GM21515 (cell line): ENCODE measurements around the gene ACSL4.

ENCODE experiments used
- ATAC-seq: cut with Tn5 transposase; IDR thresholded peaks from one replicate; pipeline ENCODE4 v1.9.1; 2021; ENCODE audit not compliant: unreplicated experiment

Gene ACSL4

DNA sequence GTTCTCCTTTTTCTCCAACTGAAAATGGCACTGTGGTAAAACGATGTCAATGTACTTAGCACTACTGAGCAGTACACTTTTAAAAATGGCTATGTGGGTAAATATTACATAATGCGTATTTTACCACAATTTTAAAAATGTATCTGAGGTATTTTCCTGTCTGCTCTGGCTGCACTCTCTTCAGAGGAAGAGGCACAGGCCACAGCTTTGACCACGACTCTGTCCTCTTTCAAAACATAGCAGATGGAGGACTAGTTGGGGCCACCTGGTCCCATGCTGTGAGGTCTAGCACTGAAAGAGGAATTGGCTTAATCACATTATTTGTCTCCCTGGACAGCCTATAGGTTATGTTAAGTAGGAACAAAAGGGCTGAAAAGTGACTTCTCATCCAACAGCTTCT lies 113.3 kb downstream of the ACSL4 start:
- ATAC-seq = no peak

DNA sequence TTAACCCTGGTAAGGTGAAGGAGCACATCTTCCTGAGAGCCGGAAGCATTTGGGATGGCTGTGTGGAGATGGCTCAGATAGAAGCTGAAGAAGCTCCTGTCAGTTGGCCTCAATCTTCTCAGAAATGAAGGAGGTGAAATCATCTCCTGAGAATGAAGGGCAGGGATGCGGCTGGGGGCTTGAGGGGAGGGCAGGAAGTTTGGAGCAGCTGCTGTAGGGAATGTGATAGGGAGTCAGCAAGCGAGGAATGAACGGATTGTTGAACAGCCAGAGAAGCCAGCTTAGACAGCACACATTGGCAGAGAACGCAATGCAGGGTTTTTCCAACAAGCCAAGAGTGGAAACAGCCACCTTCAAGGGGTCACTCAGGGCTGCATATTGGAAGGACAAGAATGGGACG lies 118.1 kb downstream of the ACSL4 start:
- no peak for ATAC-seq

DNA sequence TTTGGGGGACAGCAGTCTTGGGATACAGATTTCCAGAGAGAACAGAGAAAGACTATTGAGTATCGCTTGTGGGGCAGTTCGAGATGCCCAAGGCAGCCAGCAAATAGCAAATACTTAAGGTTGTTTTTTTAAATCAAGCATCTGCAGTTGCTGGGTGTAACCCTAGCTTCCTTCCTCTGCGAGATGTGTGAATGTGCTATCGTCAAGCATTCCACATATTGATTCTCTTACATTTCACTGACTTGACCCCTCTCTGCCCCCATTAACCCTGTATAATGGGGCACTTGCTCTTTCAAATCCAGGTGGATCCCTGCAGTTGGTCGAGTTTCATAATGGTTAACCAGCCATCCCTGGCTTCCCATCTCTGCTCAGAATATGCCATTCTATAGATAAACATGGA lies 131.6 kb downstream of the ACSL4 start:
- ATAC-seq = no peak

DNA sequence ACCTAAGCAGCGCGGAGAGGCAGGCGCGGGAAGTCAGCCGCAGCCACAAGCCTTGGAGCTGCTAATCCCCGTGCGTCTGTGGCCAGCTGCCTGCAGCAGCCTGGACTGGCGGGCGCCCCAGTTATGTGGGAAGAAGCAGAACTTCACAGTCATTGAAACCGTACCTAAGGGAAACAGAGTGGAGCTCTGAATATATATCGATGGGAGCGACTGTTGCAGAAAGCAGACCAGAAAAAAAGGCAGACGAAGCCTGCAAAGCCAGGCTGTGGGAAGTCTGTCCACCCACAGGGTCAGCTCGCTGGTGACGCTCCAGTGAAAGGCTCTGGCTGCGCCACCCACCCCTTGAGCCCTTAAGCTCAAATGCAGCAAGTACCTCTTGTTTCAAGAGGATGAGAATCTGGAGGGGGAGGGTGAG lies 132.8 kb downstream of the ACSL4 start:
- no peak for ATAC-seq

DNA sequence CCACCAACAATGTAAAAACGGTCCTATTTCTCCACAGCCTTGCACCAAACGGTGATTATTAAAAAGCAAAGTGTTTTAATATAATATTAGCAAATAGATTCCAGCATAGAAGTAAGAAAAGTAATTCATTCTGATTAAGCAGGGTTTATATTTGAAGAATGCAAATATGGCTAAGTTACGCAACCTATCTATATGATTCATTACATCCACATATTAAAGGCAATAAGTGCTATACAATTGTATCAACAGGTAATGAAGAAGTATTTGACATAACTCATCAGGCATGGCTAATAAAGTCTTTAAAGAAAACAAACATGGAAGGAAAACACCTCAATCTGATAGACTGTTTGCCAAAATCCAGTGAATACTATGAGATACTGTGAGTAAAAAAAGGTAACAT lies 137.0 kb downstream of the ACSL4 start:
- ATAC-seq = no peak
